Gastrocnemius medialis (tissue), 4 donors: ENCODE results near the gene USP46. TPM values are rescaled to one million over a fixed set of nuclear protein-coding genes. Genes with fewer than 3 reads are reported as not detected.

Experiments
- ATAC-seq, 2 donors: fragments of 150-250 bp; one replicate each; pipeline ENCODE4 v1.9.1; 2016
- DNase-seq, 2 donors: peaks; one replicate each; pipeline ENCODE4 v3.0.0-alpha.2; 2019
- H3K27ac ChIP-seq, 4 donors: fragments of 200-600 bp; sonication (generic); 1 replicate in 1 of 4; 2 replicates in 3 of 4; pipeline ENCODE4 v1.5.1; 2016 to 2018; ENCODE audit warnings: mild to moderate bottlenecking in 2 of 4, moderate library complexity in 1 of 4
- H3K27me3 ChIP-seq, 3 donors: fragments of 200-600 bp; sonication (generic) in 2 of 3; 1 replicate in 1 of 3; 2 replicates in 2 of 3; pipeline versions ENCODE4 v1.5.1 to v1.6.0; 2016 to 2019; ENCODE audit warnings: mild to moderate bottlenecking in 1 of 3, moderate library complexity in 1 of 3
- H3K36me3 ChIP-seq, 2 donors: fragments of 200-600 bp; sonication (generic) in 1 of 2; one replicate each; pipeline ENCODE4 v1.5.1; 2017 to 2018
- H3K4me1 ChIP-seq, 2 donors: fragments of 200-600 bp; sonication (generic) in 1 of 2; one replicate each; pipeline ENCODE4 v1.5.1; 2016 to 2017; ENCODE audit warnings: mild to moderate bottlenecking in 2 of 2
- H3K4me3 ChIP-seq, 4 donors: fragments of 200-600 bp; sonication (generic) in 3 of 4; 1 replicate in 1 of 4; 2 replicates in 3 of 4; pipeline ENCODE4 v1.5.1; 2016 to 2019; ENCODE audit warnings: mild to moderate bottlenecking in 2 of 4
- H3K9me3 ChIP-seq, 3 donors: fragments of 200-600 bp; sonication (generic) in 2 of 3; 1 replicate in 1 of 3; 2 replicates in 2 of 3; pipeline ENCODE4 v1.5.1; 2016 to 2019
- CTCF ChIP-seq, 5 experiments: fragments of 450-650 bp in 3 of 5; fragments of 200-600 bp in 2 of 5; sonication (generic) in 2 of 5; IDR thresholded peaks in 4 of 5; conservative IDR thresholded peaks in 1 of 5; 1 replicate in 4 of 5; 2 replicates in 1 of 5; pipeline ENCODE4 v1.5.1; 2016 to 2019; ENCODE audit warnings: antibody characterized with exemption in 5 of 5, mild to moderate bottlenecking in 3 of 5, moderate library complexity in 3 of 5
- POLR2A ChIP-seq, 2 donors: fragments of 450-650 bp; IDR thresholded peaks; one replicate each; pipeline ENCODE4 v1.6.1; 2017; ENCODE audit warnings: antibody characterized with exemption in 2 of 2, mild to moderate bottlenecking in 2 of 2, moderate library complexity in 2 of 2
- in situ Hi-C, 4 donors: fragments of 200-750 bp; cut with MboI; loops; one replicate each; pipeline versions ENCODE4 v1.15.0 to v1.8.0; 2017; ENCODE audit warnings: low sequenced_read_pairs in 4 of 4
- intact Hi-C: fragments of 100-400 bp; cut with DNase I; formaldehyde crosslinking; loops from one replicate; pipeline ENCODE4 v1.15.1; 2023; ENCODE audit warnings: low total_unique reads
- total RNA-seq, 4 donors: library from RNA; depleted of rRNA; stranded (reverse); fragments of >200 nt; gene quantifications; one replicate each; pipeline versions ENCODE4 v1.1.0 to v1.2.3, GENCODE V29; 2016

The USP46 gene
- total RNA-seq, 4 donors from 2014 or later: 8.9 to 13.2 (median 11.8) TPM

- in situ Hi-C loops (loop anchor here in 1 of 4 donors (10.0 kb wide), 2 partner anchors 54 to 116 kb away; no protein-coding TSS in a partner anchor), intact Hi-C loops (loop anchor here (5.0 kb wide), 1 partner anchor 283 kb away; no protein-coding TSS in a partner anchor)
- no peaks in the 10 kb centered on the region for H3K27me3 ChIP-seq
- DNase-seq (no peak), ATAC-seq (no peak)
- peaks cover 31 to 34% of the 10 kb centered on the region in 2 donors for H3K4me1 ChIP-seq
- no peaks in the 10 kb centered on the region for H3K36me3 ChIP-seq
- no peak overlapping the region for H3K4me3 ChIP-seq
- H3K27ac ChIP-seq: peak overlapping the region in 2 of 4 donors; percentile 89 to 92
- H3K9me3 ChIP-seq: no peaks in the 10 kb centered on the region
- no peak for TF ChIP-seq CTCF (IDR thresholded peaks at IDR 0.05 in 4 of 5, conservative IDR thresholded peaks at IDR 0.05 in 1 of 5)
- TF ChIP-seq POLR2A (IDR thresholded peaks at IDR 0.05): no peak
Observed at GRCh38 chr4:52660643-52661042, 1.5 kb upstream of the USP46 start.

GRCh38 chr4:52659722-52660261 lies 691 bp upstream of the USP46 start:
- intact Hi-C loops: loop anchor here (1.0 to 10.0 kb wide), 7 partner anchors 31 to 1405 kb away; partner anchors contain the start of genes CHIC2 and RASL11B
- TF ChIP-seq POLR2A (IDR thresholded peaks at IDR 0.05): no peak
- TF ChIP-seq CTCF (IDR thresholded peaks at IDR 0.05 in 4 of 5, conservative IDR thresholded peaks at IDR 0.05 in 1 of 5): no peak
- peak overlapping the region; percentile 58 to 96 (median 78) for H3K4me3 ChIP-seq
- H3K36me3 ChIP-seq: no peaks in the 10 kb centered on the region
- DNase-seq (peak; percentile 33 to 72), ATAC-seq (peak; percentile 55 to 70)
- in situ Hi-C loops: loop anchor here in 2 of 4 donors (10.0 kb wide), 2 partner anchors 55 to 115 kb away; no protein-coding TSS in a partner anchor
- H3K9me3 ChIP-seq: no peaks in the 10 kb centered on the region
- peak overlapping the region; percentile 89 to 99 (median 91) for H3K27ac ChIP-seq
- H3K27me3 ChIP-seq: no peaks in the 10 kb centered on the region
- H3K4me1 ChIP-seq: peaks cover 34 to 41% of the 10 kb centered on the region in 2 donors

GRCh38 chr4:52658641-52659000 lies 480 bp downstream of the USP46 start:
- intact Hi-C loops (loop anchor here (2.0 to 10.0 kb wide), 5 partner anchors 30 to 1406 kb away; partner anchors contain the start of genes CHIC2 and RASL11B), in situ Hi-C loops (loop anchor here in 1 of 4 donors (10.0 kb wide), 1 partner anchor 56 kb away; no protein-coding TSS in a partner anchor)
- ATAC-seq: peak in 1 of 2 donors; percentile 2
- TF ChIP-seq CTCF (IDR thresholded peaks at IDR 0.05 in 4 of 5, conservative IDR thresholded peaks at IDR 0.05 in 1 of 5): no peak
- TF ChIP-seq POLR2A (IDR thresholded peaks at IDR 0.05): no peak
- Histone ChIP-seq H3K4me3 (peak overlapping the region; percentile 58 to 96 (median 78)), H3K27ac (peak overlapping the region; percentile 89 to 99 (median 91)), H3K36me3 (no peaks in the 10 kb centered on the region), H3K4me1 (peaks cover 40 to 42% of the 10 kb centered on the region in 2 donors), H3K9me3 (no peaks in the 10 kb centered on the region), H3K27me3 (no peaks in the 10 kb centered on the region)
- DNase-seq: no peak

GRCh38 chr4:52657618-52658501 lies 1.2 kb downstream of the USP46 start:
- intact Hi-C loops (loop anchor here (2.0 to 10.0 kb wide), 5 partner anchors 29 to 1407 kb away; partner anchors contain the start of genes CHIC2 and RASL11B), in situ Hi-C loops (loop anchor here in 1 of 4 donors (10.0 kb wide), 1 partner anchor 57 kb away; no protein-coding TSS in a partner anchor)
- Histone ChIP-seq H3K4me3 (peak overlapping the region; percentile 58 to 96 (median 78)), H3K27me3 (no peaks in the 10 kb centered on the region), H3K9me3 (no peaks in the 10 kb centered on the region), H3K36me3 (no peaks in the 10 kb centered on the region), H3K4me1 (peaks cover 47 to 50% of the 10 kb centered on the region in 2 donors), H3K27ac (peak overlapping the region; percentile 89 to 99 (median 91))
- ATAC-seq (peak; percentile 74), DNase-seq (peak; percentile 51 to 78)
- no peak for TF ChIP-seq POLR2A (IDR thresholded peaks at IDR 0.05)
- no peak for TF ChIP-seq CTCF (IDR thresholded peaks at IDR 0.05 in 4 of 5, conservative IDR thresholded peaks at IDR 0.05 in 1 of 5)
